Endometrial microvascular endothelial cells (primary cell): ENCODE results near the gene DCPS. TPM values are rescaled to one million over a fixed set of nuclear protein-coding genes. Genes with fewer than 3 reads are reported as not detected.

Source experiments
- in situ Hi-C: cut with HindIII; loops from 2 replicates; pipeline ENCODE4 v1.10.0; 2017; ENCODE audit warnings: low sequenced_read_pairs, low pct_unique_long_range_greater_than_20kb; ENCODE audit errors: inconsistent ontology term
- total RNA-seq: library from RNA; depleted of rRNA; stranded (reverse); fragments of >200 nt; gene quantifications from one replicate; pipeline ENCODE4 v1.2.3, GENCODE V29; 2015; ENCODE audit errors: inconsistent ontology term

Gene DCPS
- total RNA-seq, 1 donor from 2014 or later = 29.1 TPM

GRCh38 chr11:126318574-126319373, 14.9 kb downstream of the DCPS start:
- in situ Hi-C loops = no loop called here

GRCh38 chr11:126319374-126319740, 15.5 kb downstream of the DCPS start:
- in situ Hi-C loops = no loop called here

GRCh38 chr11:126322996-126323395, 19.1 kb downstream of the DCPS start:
- in situ Hi-C loops = no loop called here

GRCh38 chr11:126327281-126328000, 23.6 kb downstream of the DCPS start:
- in situ Hi-C loops = no loop called here

GRCh38 chr11:126328001-126328390, 24.1 kb downstream of the DCPS start:
- in situ Hi-C loops = no loop called here

GRCh38 chr11:126328444-126328843, 24.6 kb downstream of the DCPS start:
- in situ Hi-C loops = no loop called here

GRCh38 chr11:126328938-126329643, 25.2 kb downstream of the DCPS start:
- in situ Hi-C loops = no loop called here

- in situ Hi-C loops = no loop called here
Observed at GRCh38 chr11:126329644-126330211, 25.9 kb downstream of the DCPS start.

- in situ Hi-C loops = no loop called here
Observed at GRCh38 chr11:126331286-126331685, 27.4 kb downstream of the DCPS start.

GRCh38 chr11:126332221-126332711, 28.4 kb downstream of the DCPS start:
- in situ Hi-C loops = no loop called here

GRCh38 chr11:126333142-126333541, 29.3 kb downstream of the DCPS start:
- in situ Hi-C loops = no loop called here

- in situ Hi-C loops = no loop called here
Observed at GRCh38 chr11:126334659-126335462, 31.0 kb downstream of the DCPS start.

GRCh38 chr11:126335463-126335760, 31.6 kb downstream of the DCPS start:
- in situ Hi-C loops = no loop called here

- in situ Hi-C loops = no loop called here
Observed at GRCh38 chr11:126336138-126336541, 32.3 kb downstream of the DCPS start.

GRCh38 chr11:126336671-126337101, 32.8 kb downstream of the DCPS start:
- in situ Hi-C loops = no loop called here

GRCh38 chr11:126337126-126337473, 33.2 kb downstream of the DCPS start:
- in situ Hi-C loops = no loop called here

GRCh38 chr11:126337474-126338241, 33.8 kb downstream of the DCPS start:
- in situ Hi-C loops = no loop called here
